K562 (cell line): ENCODE data around the gene EPHB6. TPM values are rescaled to one million over a fixed set of nuclear protein-coding genes. Genes with fewer than 3 reads are reported as not detected.

ENCODE experiments used
- ATAC-seq: fragments of 200-7000 bp; cut with Tn5 transposase; 3 replicates; pipeline ENCODE4 v1.9.1; 2020; ENCODE audit warnings: moderate library complexity
- BruUV-seq: library from RNA; stranded (reverse); fragments of 400-500 nt; replicated peaks from 2 replicates; lab custom pipeline; 2021; lab: Mats Ljungman, UMichigan
- CTCF ChIA-PET: fragments of 300-600 bp; formaldehyde crosslinking; extraction: SDS; loops from one replicate; lab custom pipeline; 2021; ENCODE audit warnings: low intra/inter-chr PET ratio; lab: Yijun Ruan, JAX
- POLR2A ChIA-PET: fragments of 300-600, 350-650 bp; sonication (Branson Sonifier 250); formaldehyde crosslinking; extraction: SDS; loops from one replicate; lab custom pipeline; 2021; ENCODE audit warnings: antibody characterized with exemption, inconsistent platforms; lab: Yijun Ruan, JAX
- DNase-seq, 4 experiments: peaks; one replicate each; pipeline versions ENCODE4 v3.0.0 to v3.0.0-alpha.2; 2011 to 2018; ENCODE audit warnings: low spot score in 3 of 4, mixed read lengths in 3 of 4; ENCODE audit errors: extremely low read depth in 1 of 4
- FAIRE-seq: peaks from 2 replicates; lab custom pipeline; 2011; peaks lifted over from hg19 to GRCh38; lab: Jason Lieb, UNC
- H2AFZ ChIP-seq: 2 replicates; pipeline ENCODE4 v1.6.0; 2011; ENCODE audit warnings: low read depth, low read length, control low read depth, inconsistent platforms
- H3K27ac ChIP-seq: fragments of 200-600 bp; 3 replicates; pipeline ENCODE4 v1.8.0; 2011; ENCODE audit warnings: low read depth, mild to moderate bottlenecking, control low read depth, inconsistent platforms, low read length, moderate library complexity, mixed read lengths; ENCODE audit errors: extremely low read depth
- H3K27me3 ChIP-seq, 2 experiments: fragments of 300-600 bp in 1 of 2; 2 replicates in 1 of 2; 3 replicates in 1 of 2; pipeline versions ENCODE4 v1.6.0 to v1.8.0; 2011; ENCODE audit warnings: inconsistent platforms in 2 of 2, low read length in 2 of 2, mild to moderate bottlenecking in 1 of 2, mixed read lengths in 1 of 2, moderate library complexity in 1 of 2; ENCODE audit not compliant: control insufficient read depth in 2 of 2, insufficient read depth in 2 of 2
- H3K36me3 ChIP-seq: fragments of 300-600 bp; 3 replicates; pipeline ENCODE4 v1.8.0; 2011; ENCODE audit warnings: mild to moderate bottlenecking, low read length, inconsistent platforms; ENCODE audit not compliant: control insufficient read depth, insufficient read depth
- H3K4me1 ChIP-seq, 2 experiments: fragments of 200-600 bp in 1 of 2; replicated peaks in 1 of 2; 2 replicates in 1 of 2; 3 replicates in 1 of 2; pipeline versions ENCODE4 v1.5.1 to v1.8.0; 2011; ENCODE audit warnings: inconsistent platforms in 2 of 2, low read length in 2 of 2, mild to moderate bottlenecking in 1 of 2, mixed read lengths in 1 of 2, moderate library complexity in 1 of 2; ENCODE audit not compliant: control insufficient read depth in 2 of 2, insufficient read depth in 2 of 2
- H3K4me2 ChIP-seq: 2 replicates; pipeline ENCODE4 v1.6.1; 2011; ENCODE audit warnings: low read length, control low read depth, inconsistent platforms, mixed read lengths; ENCODE audit not compliant: insufficient read depth
- H3K4me3 ChIP-seq: fragments of 200-600 bp; sonication (generic), shearing (Covaris generic); 2 replicates; pipeline ENCODE4 v1.5.1; 2016; ENCODE audit warnings: control low read depth, inconsistent platforms
- H3K79me2 ChIP-seq: fragments of 200-600 bp; 3 replicates; pipeline ENCODE4 v1.8.0; 2011; ENCODE audit warnings: low read length, inconsistent platforms; ENCODE audit not compliant: control insufficient read depth, insufficient read depth
- H3K9ac ChIP-seq, 2 experiments: 2 replicates each; pipeline versions ENCODE4 v1.6.0 to v1.6.1; 2011; ENCODE audit warnings: low read depth in 2 of 2, low read length in 2 of 2, control low read depth in 1 of 2, inconsistent platforms in 1 of 2, mild to moderate bottlenecking in 1 of 2, mixed read lengths in 1 of 2; ENCODE audit not compliant: insufficient read depth in 1 of 2
- H3K9me1 ChIP-seq: one replicate; pipeline ENCODE4 v1.6.0; 2011; ENCODE audit warnings: inconsistent platforms, mild to moderate bottlenecking, low read length, moderate library complexity; ENCODE audit not compliant: control insufficient read depth, insufficient read depth
- H3K9me3 ChIP-seq: replicated peaks from 2 replicates; pipeline ENCODE4 v1.5.1; 2011; ENCODE audit warnings: low read depth, low read length, inconsistent platforms; ENCODE audit not compliant: control insufficient read depth, insufficient read depth
- H4K20me1 ChIP-seq: replicated peaks from 2 replicates; pipeline ENCODE4 v1.6.1; 2011; ENCODE audit warnings: low read length, inconsistent platforms, mixed read lengths; ENCODE audit not compliant: control insufficient read depth, insufficient read depth
- ADNP ChIP-seq: fragments of 200-800 bp; sonication (Bioruptor generic); IDR thresholded peaks from 2 replicates; pipeline ENCODE4 v1.6.1; 2016; ENCODE audit warnings: missing genetic modification characterization, missing compliant biosample characterization
- C11orf30 ChIP-seq: fragments of 450-650 bp; IDR thresholded peaks from 2 replicates; pipeline ENCODE4 v1.6.1; 2016; ENCODE audit warnings: low read depth, mild to moderate bottlenecking
- CEBPB ChIP-seq: fragments of 450-650 bp; IDR thresholded peaks from 2 replicates; pipeline ENCODE4 v1.6.1; 2016; ENCODE audit warnings: missing genetic modification characterization, missing compliant biosample characterization
- FOSL1 ChIP-seq: fragments of 200-800 bp; sonication (Bioruptor generic); conservative IDR thresholded peaks from 2 replicates; pipeline ENCODE4 v1.6.1; 2016; ENCODE audit warnings: missing genetic modification characterization, missing compliant biosample characterization
- KAT8 ChIP-seq: fragments of 450-650 bp; IDR thresholded peaks from 2 replicates; pipeline ENCODE4 v1.6.1; 2016; ENCODE audit warnings: low read depth, mild to moderate bottlenecking
- MAFG ChIP-seq: fragments of 450-650 bp; conservative IDR thresholded peaks from 2 replicates; pipeline ENCODE4 v1.6.1; 2016; ENCODE audit warnings: missing genetic modification characterization, missing compliant biosample characterization
- MAFK ChIP-seq: IDR thresholded peaks from 2 replicates; pipeline ENCODE4 v1.6.1; 2011; ENCODE audit warnings: low read length, improper control_type of control experiment
- ZFP91 ChIP-seq: sonication (generic); formaldehyde crosslinking; IDR thresholded peaks from 2 replicates; pipeline ENCODE4 v1.8.0; 2022; ENCODE audit warnings: mild to moderate bottlenecking, missing genetic modification reagents
- ZNF24 ChIP-seq: fragments of 450-650 bp; IDR thresholded peaks from 2 replicates; pipeline ENCODE4 v1.6.1; 2016
- WGBS: fragments of 100-300 bp; shearing (Covaris generic); methylation state at CpG from one replicate; pipeline ENCODE4 v1.1.6; 2016; ENCODE audit warnings: low coverage, mixed read lengths; ENCODE audit not compliant: insufficient coverage; ENCODE audit errors: missing lambda C conversion rate; 5-methylcytosine and 5-hydroxymethylcytosine counted together
- in situ Hi-C: fragments of 300-500 bp; cut with MboI; formaldehyde crosslinking; loops from 4 replicates; pipeline ENCODE4 v1.15.0; 2018; ENCODE audit warnings: inconsistent platforms, mixed read lengths
- intact Hi-C: fragments of 100-400 bp; cut with micrococcal nuclease; formaldehyde crosslinking; loops from 2 replicates; pipeline ENCODE4 v1.14.2; 2022
- polyA plus RNA-seq, 8 experiments: library from polyadenylated mRNA; depleted of rRNA in 4 of 8; stranded (reverse) in 5 of 8; unstranded in 3 of 8; fragments of >200 nt; fragmentation: Nextera tagmentation in 2 of 8; fragmentation: Illumina TruSeq in 1 of 8; extraction: Ambion mirVana in 2 of 8; extraction: Trizol in 1 of 8; gene quantifications; 2 replicates each; pipeline versions ENCODE4 v1.2.1 to v1.2.3, GENCODE V29; 2011 to 2014; ENCODE audit warnings: inconsistent platforms in 1 of 8, missing spikeins in 1 of 8
- total RNA-seq, 7 experiments: library from RNA; depleted of rRNA in 6 of 7; stranded (reverse); fragments of >200 nt in 6 of 7; fragmentation: Illumina TruSeq in 2 of 7; extraction: Trizol in 2 of 7; gene quantifications; 2 replicates each; pipeline versions ENCODE4 v1.2.1 to v1.2.3, GENCODE V29; 2011 to 2021; ENCODE audit warnings: low replicate concordance in 1 of 7

Gene EPHB6
- total and polyA plus RNA-seq, 9 of the 15 experiments (the other 6 are each of a cell fraction or from before 2014, with no cell fraction given) = 1.4 to 123 (median 7.6) TPM

GRCh38 chr7:142878315-142878714 lies 23.4 kb downstream of the EPHB6 start:
- H2AFZ ChIP-seq = no peak overlapping the region
- TF ChIP-seq ADNP (tag) (no peak), ZNF24 (peak; percentile 82)
- in situ Hi-C loops (loop anchor here (5.0 kb wide), 2 partner anchors 124 to 334 kb away; no protein-coding TSS in a partner anchor), intact Hi-C loops (no loop called here)
- POLR2A ChIA-PET = interaction anchor here (1.1 kb wide), 1 partner anchor 125 kb away, joined by 4 read pairs; no protein-coding TSS in a partner anchor
- no peaks in the 10 kb centered on the region for H3K4me1 ChIP-seq
- H3K9me3 ChIP-seq = no peaks in the 10 kb centered on the region
- no peak overlapping the region for H3K9ac ChIP-seq
- CTCF ChIA-PET = no interaction called here
- ATAC-seq = no peak
- H3K36me3 ChIP-seq = no peaks in the 10 kb centered on the region
- no peaks in the 10 kb centered on the region for H4K20me1 ChIP-seq
- H3K4me2 ChIP-seq = no peak overlapping the region
- H3K79me2 ChIP-seq = no peaks in the 10 kb centered on the region
- H3K27me3 ChIP-seq = peaks cover 42 to 88% of the 10 kb centered on the region in 2 experiments
- no peak for DNase-seq
- no peaks in the 10 kb centered on the region for H3K9me1 ChIP-seq
- 3% methylated on average over 3 of the region's 3 CpGs for whole genome bisulfite sequencing
- no peak overlapping the region for H3K4me3 ChIP-seq
- no TSS peak for BruUV-seq
- H3K27ac ChIP-seq = no peak overlapping the region
- FAIRE-seq = no peak

- H3K4me1 ChIP-seq = no peaks in the 10 kb centered on the region
- no peak overlapping the region for H3K4me3 ChIP-seq
- in situ Hi-C loops = loop anchor here (5.0 kb wide), 2 partner anchors 123 to 333 kb away; no protein-coding TSS in a partner anchor
- no peak overlapping the region for H3K4me2 ChIP-seq
- DNase-seq (no peak), FAIRE-seq (no peak), ATAC-seq (no peak)
- intact Hi-C loops = no loop called here
- H3K79me2 ChIP-seq = no peaks in the 10 kb centered on the region
- no peak overlapping the region for H2AFZ ChIP-seq
- 4% methylated on average over 5 of the region's 5 CpGs for WGBS
- peaks cover 49 to 88% of the 10 kb centered on the region in 2 experiments for H3K27me3 ChIP-seq
- H3K9ac ChIP-seq = no peak overlapping the region
- no peaks in the 10 kb centered on the region for H3K36me3 ChIP-seq
- no peaks in the 10 kb centered on the region for H4K20me1 ChIP-seq
- BruUV-seq = no TSS peak
- ChIA-PET CTCF (no interaction called here), POLR2A (interaction anchor here (0.6 to 1.1 kb wide), 2 partner anchors 92 to 124 kb away, joined by 3 to 4 read pairs; no protein-coding TSS in a partner anchor)
- no peak overlapping the region for H3K27ac ChIP-seq
- no peaks in the 10 kb centered on the region for H3K9me1 ChIP-seq
- H3K9me3 ChIP-seq = no peaks in the 10 kb centered on the region
- TF ChIP-seq FOSL1 (tag) (no peak), MAFK (peak; percentile 69), MAFG (tag) (peak; percentile 77), C11orf30 (peak; percentile 70), KAT8 (no peak), ZFP91 (CRISPR knock-in tag) (no peak), CEBPB (tag) (no peak)
These were observed 24.2 kb downstream of the EPHB6 start for GRCh38 chr7:142879060-142879459.
